HepG2 (cell line): ENCODE measurements around the gene ANKRD39. TPM values are rescaled to one million over a fixed set of nuclear protein-coding genes. Genes with fewer than 3 reads are reported as not detected.

Experiments
- ATAC-seq: fragments of 200-7000 bp; cut with Tn5 transposase; 3 replicates; pipeline ENCODE4 v1.9.1; 2020; ENCODE audit warnings: mild to moderate bottlenecking, moderate library complexity
- BruUV-seq: library from RNA; stranded (reverse); fragments of 400-500 nt; replicated peaks from 2 replicates; lab custom pipeline; 2021; lab: Mats Ljungman, UMichigan
- CTCF ChIA-PET: fragments of 300-600 bp; formaldehyde crosslinking; extraction: SDS; loops from one replicate; lab custom pipeline; 2021; ENCODE audit warnings: low total read pairs, inconsistent platforms, low intra/inter-chr PET ratio; lab: Yijun Ruan, JAX
- POLR2A ChIA-PET: fragments of 350-600 bp; sonication (Branson Sonifier 250); formaldehyde crosslinking; loops from one replicate; lab custom pipeline; 2020; ENCODE audit warnings: antibody characterized with exemption, inconsistent platforms; lab: Yijun Ruan, JAX
- DNase-seq: peaks from one replicate; pipeline ENCODE4 v3.0.0-alpha.2; 2015; ENCODE audit warnings: low spot score
- FAIRE-seq: peaks from 3 replicates; lab custom pipeline; 2011; peaks lifted over from hg19 to GRCh38; lab: Jason Lieb, UNC
- H2AFZ ChIP-seq: one replicate; pipeline ENCODE4 v1.6.1; 2011; ENCODE audit warnings: low read length, inconsistent platforms
- H3K27ac ChIP-seq: fragments of 300-600 bp; 3 replicates; pipeline ENCODE4 v1.8.0; 2011; ENCODE audit warnings: mixed run types, mild to moderate bottlenecking, mixed read lengths, low read length, inconsistent platforms; ENCODE audit not compliant: insufficient read depth; ENCODE audit errors: extremely low read length
- H3K27me3 ChIP-seq, 2 experiments: fragments of 200-600 bp in 1 of 2; 2 replicates in 1 of 2; 3 replicates in 1 of 2; pipeline versions ENCODE4 v1.6.0 to v1.8.0; 2011; ENCODE audit warnings: low read length in 2 of 2, mild to moderate bottlenecking in 2 of 2, moderate library complexity in 2 of 2, inconsistent platforms in 1 of 2; ENCODE audit not compliant: insufficient read depth in 2 of 2, control insufficient read depth in 1 of 2
- H3K36me3 ChIP-seq, 2 experiments: fragments of 200-600 bp in 1 of 2; replicated peaks in 1 of 2; 2 replicates in 1 of 2; 3 replicates in 1 of 2; pipeline versions ENCODE4 v1.5.1 to v1.8.0; 2011; ENCODE audit warnings: low read length in 2 of 2, inconsistent platforms in 1 of 2; ENCODE audit not compliant: insufficient read depth in 2 of 2, control insufficient read depth in 1 of 2
- H3K4me1 ChIP-seq: 2 replicates; pipeline ENCODE4 v1.5.1; 2012; ENCODE audit warnings: low read length, inconsistent platforms; ENCODE audit not compliant: insufficient read depth
- H3K4me2 ChIP-seq: 2 replicates; pipeline ENCODE4 v1.6.0; 2011; ENCODE audit warnings: low read depth, low read length, inconsistent platforms
- H3K4me3 ChIP-seq, 3 experiments: fragments of 200-600 bp in 1 of 3; sonication (generic), shearing (Covaris generic) in 1 of 3; replicated peaks in 1 of 3; 2 replicates each; pipeline ENCODE4 v1.5.1; 2011 to 2016; ENCODE audit warnings: low read length in 3 of 3, inconsistent platforms in 2 of 3, low read depth in 2 of 3, mild to moderate bottlenecking in 2 of 3, control low read depth in 1 of 3, mixed read lengths in 1 of 3; ENCODE audit not compliant: insufficient read depth in 1 of 3
- H3K79me2 ChIP-seq: one replicate; pipeline ENCODE4 v1.6.1; 2011; ENCODE audit warnings: low read length, inconsistent platforms; ENCODE audit not compliant: insufficient read depth
- H3K9ac ChIP-seq: 2 replicates; pipeline ENCODE4 v1.6.0; 2011; ENCODE audit warnings: mild to moderate bottlenecking, low read depth, low read length, inconsistent platforms; ENCODE audit not compliant: insufficient read depth
- H3K9me3 ChIP-seq: 2 replicates; pipeline ENCODE4 v1.5.1; 2012; ENCODE audit warnings: mild to moderate bottlenecking, low read length
- H4K20me1 ChIP-seq: 2 replicates; pipeline ENCODE4 v1.6.0; 2011; ENCODE audit warnings: inconsistent platforms, mild to moderate bottlenecking, low read length, moderate library complexity; ENCODE audit not compliant: insufficient read depth
- GTF3A ChIP-seq: sonication (generic); formaldehyde crosslinking; conservative IDR thresholded peaks from 2 replicates; pipeline ENCODE4 v1.4.0; 2020; ENCODE audit warnings: mild to moderate bottlenecking, missing genetic modification reagents
- KLF12 ChIP-seq: sonication (generic); formaldehyde crosslinking; IDR thresholded peaks from 2 replicates; pipeline ENCODE4 v1.4.0; 2020; ENCODE audit warnings: missing genetic modification reagents, borderline replicate concordance
- RXRA ChIP-seq: sonication (generic); formaldehyde crosslinking; IDR thresholded peaks from 2 replicates; pipeline ENCODE4 v1.5.1; 2020; ENCODE audit warnings: missing genetic modification reagents
- SETDB1 ChIP-seq: sonication (generic); formaldehyde crosslinking; IDR thresholded peaks from 2 replicates; pipeline ENCODE4 v1.5.1; 2020; ENCODE audit warnings: missing genetic modification reagents, mild to moderate bottlenecking, borderline replicate concordance
- TOPORS ChIP-seq: sonication (generic); formaldehyde crosslinking; IDR thresholded peaks from 2 replicates; pipeline ENCODE4 v1.8.0; 2023; ENCODE audit warnings: mild to moderate bottlenecking, missing genetic modification reagents
- ZBTB3 ChIP-seq: sonication (generic); formaldehyde crosslinking; IDR thresholded peaks from 2 replicates; pipeline ENCODE4 v1.4.0; 2020; ENCODE audit warnings: low read depth, mild to moderate bottlenecking, moderate library complexity, missing genetic modification reagents, borderline replicate concordance
- ZHX1 ChIP-seq: sonication (generic); formaldehyde crosslinking; IDR thresholded peaks from 2 replicates; pipeline ENCODE4 v1.8.1; 2022; ENCODE audit warnings: low read depth, mild to moderate bottlenecking, missing genetic modification reagents
- ZNF326 ChIP-seq: sonication (generic); formaldehyde crosslinking; IDR thresholded peaks from 2 replicates; pipeline ENCODE4 v1.4.0; 2020; ENCODE audit warnings: missing genetic modification reagents, borderline replicate concordance
- ZNF530 ChIP-seq: sonication (generic); formaldehyde crosslinking; IDR thresholded peaks from 2 replicates; pipeline ENCODE4 v1.5.0; 2020; ENCODE audit warnings: low read depth, mild to moderate bottlenecking, missing genetic modification reagents
- ZNF546 ChIP-seq: sonication (generic); formaldehyde crosslinking; conservative IDR thresholded peaks from 2 replicates; pipeline ENCODE4 v1.8.1; 2023; ENCODE audit warnings: mild to moderate bottlenecking, missing genetic modification reagents
- ZNF577 ChIP-seq: sonication (generic); formaldehyde crosslinking; IDR thresholded peaks from 2 replicates; pipeline ENCODE4 v1.4.0; 2020; ENCODE audit warnings: mild to moderate bottlenecking, low read depth, missing genetic modification reagents, borderline replicate concordance
- ZNF616 ChIP-seq: sonication (generic); formaldehyde crosslinking; IDR thresholded peaks from 2 replicates; pipeline ENCODE4 v1.5.0; 2020; ENCODE audit warnings: low read depth, mild to moderate bottlenecking, missing genetic modification reagents
- ZNF749 ChIP-seq: sonication (generic); formaldehyde crosslinking; IDR thresholded peaks from 2 replicates; pipeline ENCODE4 v1.8.0; 2022; ENCODE audit warnings: mild to moderate bottlenecking, missing genetic modification reagents, moderate library complexity, borderline replicate concordance
- ZSCAN31 ChIP-seq: sonication (generic); formaldehyde crosslinking; IDR thresholded peaks from 2 replicates; pipeline ENCODE4 v1.5.0; 2020; ENCODE audit warnings: low read depth, mild to moderate bottlenecking, missing genetic modification reagents
- WGBS: methylation state at CpG from one replicate; pipeline ENCODE4 v1.1.6; 2017; ENCODE audit warnings: low lambda C conversion rate; 5-methylcytosine and 5-hydroxymethylcytosine counted together
- in situ Hi-C: cut with HindIII; loops from 2 replicates; pipeline ENCODE4 v1.10.0; 2017; ENCODE audit warnings: low pct_unique_long_range_greater_than_20kb; ENCODE audit not compliant: extremely low pct_ligation_motif_present
- intact Hi-C: fragments of 100-400 bp; cut with micrococcal nuclease; formaldehyde crosslinking; loops from one replicate; pipeline ENCODE4 v1.10.0; 2022; ENCODE audit not compliant: unreplicated experiment
- polyA plus RNA-seq, 8 experiments: library from polyadenylated mRNA; depleted of rRNA in 3 of 8; stranded (reverse) in 7 of 8; unstranded in 1 of 8; fragments of >200 nt; fragmentation: Illumina TruSeq in 4 of 8; extraction: Trizol in 4 of 8; gene quantifications; 2 replicates each; pipeline versions ENCODE4 v1.2.1 to v1.2.3, GENCODE V29; 2011 to 2016; ENCODE audit warnings: low read depth in 4 of 8, missing spikeins in 1 of 8, mixed read lengths in 1 of 8; ENCODE audit not compliant: insufficient read depth in 1 of 8
- total RNA-seq, 5 experiments: library from RNA; depleted of rRNA; stranded (reverse); fragments of >200 nt; fragmentation: Illumina TruSeq; extraction: Trizol; gene quantifications; 2 replicates each; pipeline ENCODE4 v1.2.3, GENCODE V29; 2016; ENCODE audit warnings: low read depth in 1 of 5
- TF ChIP-seq, protein P1 (sequence below): sonication (generic); formaldehyde crosslinking; IDR thresholded peaks from 2 replicates; pipeline ENCODE4 v1.5.0; 2020; ENCODE audit warnings: missing genetic modification reagents, mild to moderate bottlenecking, borderline replicate concordance
- TF ChIP-seq, protein P2 (sequence below): sonication (generic); formaldehyde crosslinking; IDR thresholded peaks from 2 replicates; pipeline ENCODE4 v1.4.0; 2020; ENCODE audit warnings: missing genetic modification reagents

Gene ANKRD39
- total and polyA plus RNA-seq, 2 of the 13 experiments (the other 11 are each of a cell fraction or from before 2014, with no cell fraction given): 23.2 to 24.8 TPM

DNA sequence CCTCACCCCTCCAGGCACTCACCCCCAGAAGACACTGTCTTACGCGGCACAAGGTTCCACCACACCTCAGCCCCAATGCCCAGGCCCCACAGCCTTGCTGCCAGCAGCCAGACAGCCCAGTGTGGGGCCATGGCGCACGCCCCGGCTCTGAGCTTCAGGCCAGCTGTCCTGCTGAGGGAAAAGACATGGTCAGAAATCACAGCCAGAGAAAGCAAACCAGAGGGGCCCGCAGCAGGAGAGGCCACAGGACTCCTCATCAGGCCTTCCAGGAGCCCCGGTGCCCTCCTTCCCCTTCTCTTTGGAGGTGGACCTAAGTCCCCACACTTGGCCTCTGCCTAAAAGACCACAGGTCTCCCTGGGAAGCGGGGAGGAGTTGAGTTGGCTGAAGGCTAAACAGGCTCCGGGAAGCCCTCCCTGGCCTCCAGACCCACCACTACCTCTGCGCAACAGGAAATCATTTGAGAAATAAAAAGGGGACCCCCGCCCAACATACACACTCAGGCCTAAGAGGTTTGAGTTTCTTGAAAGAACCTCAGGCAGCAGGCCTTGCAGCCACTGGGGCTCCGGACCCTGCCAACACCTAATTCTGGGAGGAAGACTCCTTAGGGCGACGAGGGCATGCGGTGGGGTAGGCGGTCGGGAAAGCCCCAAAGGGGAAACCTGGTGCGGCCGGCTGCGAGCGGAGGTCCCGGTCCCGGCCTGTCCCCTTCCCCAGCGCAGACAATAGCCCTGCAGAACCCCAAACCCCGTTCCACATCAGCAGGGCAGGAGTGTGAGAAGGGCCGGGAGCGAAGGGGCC is 10.1 kb upstream of the ANKRD39 start (continued):
- TF ChIP-seq ZBTB3 (CRISPR knock-in tag) (peak; percentile 87; the same call in 1 of the 2 replicates), ZNF326 (no peak), RXRA (CRISPR knock-in tag) (no peak), ZNF577 (no peak), GTF3A (CRISPR knock-in tag) (peak; percentile 36; the same call in 1 of the 2 replicates), ZNF530 (CRISPR knock-in tag) (0 out of 2 replicates have a peak, but pooled peaks have one; percentile 57)

- peak overlapping the region; percentile 98 for H3K9ac ChIP-seq
- no peak for DNase-seq
- no TSS peak for BruUV-seq
- H4K20me1 ChIP-seq: no peaks in the 10 kb centered on the region
- FAIRE-seq: no peak
- in situ Hi-C loops (no loop called here), intact Hi-C loops (no loop called here)
- no peak overlapping the region for H2AFZ ChIP-seq
- H3K79me2 ChIP-seq: peaks cover 23% of the 10 kb centered on the region
- ATAC-seq: no peak
- WGBS: 84% methylated on average over 13 of the region's 22 CpGs
- peak overlapping the region; percentile 96 for H3K27ac ChIP-seq
- peaks cover 0 to 10% of the 10 kb centered on the region in 2 experiments; a peak in 3 of 5 replicates for H3K27me3 ChIP-seq
- POLR2A ChIA-PET: interaction anchor here (1.5 to 5.9 kb wide), 2 partner anchors 9 to 23 kb away, joined by 4 to 152 read pairs; partner anchors contain the start of genes ANKRD23 and ANKRD39
- CTCF ChIA-PET: no interaction called here
- H3K4me2 ChIP-seq: peak overlapping the region; percentile 92
- H3K9me3 ChIP-seq: no peaks in the 10 kb centered on the region
- H3K4me3 ChIP-seq: peak overlapping the region; percentile 81 to 100 (median 93)
- peaks cover 40% of the 10 kb centered on the region for H3K4me1 ChIP-seq
- peaks cover 34 to 45% of the 10 kb centered on the region in 2 experiments for H3K36me3 ChIP-seq
- TF ChIP-seq KLF12: no peak
- TF ChIP-seq TOPORS: 0 out of 2 replicates have a peak, but pooled peaks have one; percentile 4
- TF ChIP-seq, protein P1, sequence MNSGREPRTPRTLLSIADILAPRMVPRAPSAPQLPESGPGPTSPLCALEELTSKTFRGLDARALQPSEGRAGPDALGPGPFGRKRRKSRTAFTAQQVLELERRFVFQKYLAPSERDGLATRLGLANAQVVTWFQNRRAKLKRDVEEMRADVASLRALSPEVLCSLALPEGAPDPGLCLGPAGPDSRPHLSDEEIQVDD (CRISPR knock-in tag): no peak
- TF ChIP-seq, protein P2, sequence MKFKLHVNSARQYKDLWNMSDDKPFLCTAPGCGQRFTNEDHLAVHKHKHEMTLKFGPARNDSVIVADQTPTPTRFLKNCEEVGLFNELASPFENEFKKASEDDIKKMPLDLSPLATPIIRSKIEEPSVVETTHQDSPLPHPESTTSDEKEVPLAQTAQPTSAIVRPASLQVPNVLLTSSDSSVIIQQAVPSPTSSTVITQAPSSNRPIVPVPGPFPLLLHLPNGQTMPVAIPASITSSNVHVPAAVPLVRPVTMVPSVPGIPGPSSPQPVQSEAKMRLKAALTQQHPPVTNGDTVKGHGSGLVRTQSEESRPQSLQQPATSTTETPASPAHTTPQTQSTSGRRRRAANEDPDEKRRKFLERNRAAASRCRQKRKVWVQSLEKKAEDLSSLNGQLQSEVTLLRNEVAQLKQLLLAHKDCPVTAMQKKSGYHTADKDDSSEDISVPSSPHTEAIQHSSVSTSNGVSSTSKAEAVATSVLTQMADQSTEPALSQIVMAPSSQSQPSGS: no peak
- TF ChIP-seq ZNF749 (CRISPR knock-in tag): no peak
- no peak for TF ChIP-seq ZNF616 (CRISPR knock-in tag)
- no peak for TF ChIP-seq RXRA (CRISPR knock-in tag)
- TF ChIP-seq ZHX1 (CRISPR knock-in tag): no peak
- TF ChIP-seq SETDB1 (CRISPR knock-in tag): no peak
- TF ChIP-seq ZNF546 (CRISPR knock-in tag): no peak
- no peak for TF ChIP-seq ZSCAN31 (CRISPR knock-in tag)
These were observed 9.4 kb upstream of the ANKRD39 start for GRCh38 chr2:96866986-96867755.
